Testis (tissue), 2 donors: ENCODE data around the gene EPB41L2.

ENCODE experiments used
- POLR2A ChIP-seq: fragments of 450-650 bp; IDR thresholded peaks from one replicate; pipeline ENCODE4 v1.6.1; 2017; ENCODE audit warnings: antibody characterized with exemption, mild to moderate bottlenecking, moderate library complexity
- TF ChIP-seq, protein P1 (sequence below), 3 experiments: fragments of 450-650 bp in 2 of 3; fragments of 200-600 bp in 1 of 3; sonication (generic) in 1 of 3; IDR thresholded peaks; one replicate each; pipeline ENCODE4 v1.5.1; 2016 to 2019; ENCODE audit warnings: antibody characterized with exemption in 3 of 3, mild to moderate bottlenecking in 2 of 3, moderate library complexity in 1 of 3

DNA sequence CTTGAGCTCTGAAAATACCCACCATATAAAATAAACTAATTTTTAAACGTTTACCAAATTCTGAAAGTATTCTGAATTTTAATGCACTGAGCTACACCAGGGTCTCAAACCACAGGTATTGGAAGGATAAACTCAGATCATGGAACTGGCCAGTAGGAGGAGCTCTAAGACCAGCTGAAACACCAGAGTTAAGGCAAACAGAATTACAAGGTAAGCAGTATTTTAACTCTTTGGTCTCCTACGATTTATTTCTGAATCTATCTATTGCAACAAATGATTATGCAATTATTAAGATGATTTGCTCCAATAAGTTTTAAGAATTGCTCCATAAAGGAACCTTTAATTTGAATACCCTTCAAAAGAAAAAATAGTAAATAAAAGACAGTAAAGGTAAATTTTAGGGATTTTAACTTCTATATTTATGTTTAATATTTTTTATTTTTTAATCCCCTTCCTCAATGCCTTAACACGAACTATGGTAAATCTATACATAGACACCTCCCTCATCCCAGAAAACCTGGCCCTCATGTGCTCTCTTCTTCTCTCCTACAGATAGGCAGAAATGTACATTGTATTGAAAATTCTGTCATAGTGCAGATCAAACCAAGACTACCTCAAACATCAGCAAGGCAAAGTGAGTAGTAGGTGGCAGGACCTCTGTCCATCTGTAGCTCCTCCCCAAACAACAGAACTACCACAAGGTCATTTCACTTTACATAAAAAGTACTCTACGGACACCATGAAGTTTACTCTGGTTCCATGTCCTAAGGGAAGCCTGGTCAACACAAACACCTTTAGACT, 177.5 kb downstream of the EPB41L2 start:
- TF ChIP-seq, protein P1, sequence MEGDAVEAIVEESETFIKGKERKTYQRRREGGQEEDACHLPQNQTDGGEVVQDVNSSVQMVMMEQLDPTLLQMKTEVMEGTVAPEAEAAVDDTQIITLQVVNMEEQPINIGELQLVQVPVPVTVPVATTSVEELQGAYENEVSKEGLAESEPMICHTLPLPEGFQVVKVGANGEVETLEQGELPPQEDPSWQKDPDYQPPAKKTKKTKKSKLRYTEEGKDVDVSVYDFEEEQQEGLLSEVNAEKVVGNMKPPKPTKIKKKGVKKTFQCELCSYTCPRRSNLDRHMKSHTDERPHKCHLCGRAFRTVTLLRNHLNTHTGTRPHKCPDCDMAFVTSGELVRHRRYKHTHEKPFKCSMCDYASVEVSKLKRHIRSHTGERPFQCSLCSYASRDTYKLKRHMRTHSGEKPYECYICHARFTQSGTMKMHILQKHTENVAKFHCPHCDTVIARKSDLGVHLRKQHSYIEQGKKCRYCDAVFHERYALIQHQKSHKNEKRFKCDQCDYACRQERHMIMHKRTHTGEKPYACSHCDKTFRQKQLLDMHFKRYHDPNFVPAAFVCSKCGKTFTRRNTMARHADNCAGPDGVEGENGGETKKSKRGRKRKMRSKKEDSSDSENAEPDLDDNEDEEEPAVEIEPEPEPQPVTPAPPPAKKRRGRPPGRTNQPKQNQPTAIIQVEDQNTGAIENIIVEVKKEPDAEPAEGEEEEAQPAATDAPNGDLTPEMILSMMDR (IDR thresholded peaks at IDR 0.05): peak; percentile 75 to 92 (median 83)
- no peak for TF ChIP-seq POLR2A
